ENCODE data around the gene CD63.
"Not testable (repeated sequence)": the region's sequence is repeated elsewhere in the genome, so short reads cannot be mapped to it uniquely, and the experiment has no call there.

The CD63 gene

GRCh38 chr12:55728939-55729818 lies at the start of gene CD63:
CD63 (minus strand) TSS chr12:55729009; CDS start chr12:55728341, 668 bp downstream.
- DNase-seq (ENCODE audit: low spot score) = peak; percentile 77

GRCh38 chr12:55777856-55778255 lies 49.0 kb upstream of the CD63 start:
- DNase-seq (ENCODE audit: low spot score) = no peak

GRCh38 chr12:55771736-55772135 lies 42.9 kb upstream of the CD63 start:
- DNase-seq (ENCODE audit: low spot score) = no peak

GRCh38 chr12:55767156-55767555 lies 38.3 kb upstream of the CD63 start:
- DNase-seq (ENCODE audit: low spot score) = no peak

- DNase-seq (ENCODE audit: low spot score) = no peak
Observed at GRCh38 chr12:55765736-55766290, 37.0 kb upstream of the CD63 start.

GRCh38 chr12:55762646-55763045 lies 33.8 kb upstream of the CD63 start:
- no peak for DNase-seq (ENCODE audit: low spot score)

GRCh38 chr12:55760663-55761062 lies 31.9 kb upstream of the CD63 start:
- peak; percentile 72 for DNase-seq (ENCODE audit: low spot score)

- DNase-seq (ENCODE audit: low spot score) = not testable (repeated sequence)
Observed at GRCh38 chr12:55758575-55758974, 29.8 kb upstream of the CD63 start.

- DNase-seq (ENCODE audit: low spot score) = no peak
Observed at GRCh38 chr12:55757701-55758100, 28.9 kb upstream of the CD63 start.

GRCh38 chr12:55755246-55755645 lies 26.4 kb upstream of the CD63 start:
- no peak for DNase-seq (ENCODE audit: low spot score)

GRCh38 chr12:55748230-55748993 lies 19.6 kb upstream of the CD63 start:
- DNase-seq (ENCODE audit: low spot score) = no peak

GRCh38 chr12:55746913-55747231 lies 18.1 kb upstream of the CD63 start:
- no peak for DNase-seq (ENCODE audit: low spot score)

GRCh38 chr12:55746174-55746912 lies 17.5 kb upstream of the CD63 start:
- no peak for DNase-seq (ENCODE audit: low spot score)

GRCh38 chr12:55745361-55746173 lies 16.8 kb upstream of the CD63 start:
- DNase-seq (ENCODE audit: low spot score) = no peak

- no peak for DNase-seq (ENCODE audit: low spot score)
Observed at GRCh38 chr12:55744340-55745030, 15.7 kb upstream of the CD63 start.

- peak; percentile 42 for DNase-seq (ENCODE audit: low spot score)
Observed at GRCh38 chr12:55743406-55744339, 14.9 kb upstream of the CD63 start.

- peak; percentile 71 for DNase-seq (ENCODE audit: low spot score)
Observed at GRCh38 chr12:55742719-55743405, 14.1 kb upstream of the CD63 start, which contains the start of gene GDF11. GDF11 (plus strand) TSS chr12:55743122; CDS start chr12:55743317, 195 bp downstream.

GRCh38 chr12:55741931-55742680 lies 13.3 kb upstream of the CD63 start:
- DNase-seq (ENCODE audit: low spot score) = no peak
